NCI-H446 treated with DMSO at 0.1 percent for 48 hours (cell line): ENCODE data around the gene MELK.
"Not testable (repeated sequence)": the region's sequence is repeated elsewhere in the genome, so short reads cannot be mapped to it uniquely, and the experiment has no call there.

Source experiments
- DNase-seq: peaks from one replicate; lab custom pipeline; 2025; lab: John Stamatoyannopoulos, UW

The MELK gene

GRCh38 chr9:36572515-36573418 lies at the start of gene MELK:
Gene MELK, plus strand, starts transcription at chr9:36572895. Its CDS starts 8,787 bp downstream, at chr9:36581682.
- peak; percentile 44 for DNase-seq

GRCh38 chr9:36530224-36530623 lies 42.5 kb upstream of the MELK start:
- no peak for DNase-seq

GRCh38 chr9:36532353-36532752 lies 40.3 kb upstream of the MELK start:
- no peak for DNase-seq

- DNase-seq = not testable (repeated sequence)
Measured at GRCh38 chr9:36533726-36534125, 39.0 kb upstream of the MELK start.

- DNase-seq = no peak
Measured at GRCh38 chr9:36535107-36535506, 37.6 kb upstream of the MELK start.

- no peak for DNase-seq
Measured at GRCh38 chr9:36537861-36538260, 34.8 kb upstream of the MELK start.

- no peak for DNase-seq
Measured at GRCh38 chr9:36542355-36542754, 30.3 kb upstream of the MELK start.

- no peak for DNase-seq
Measured at GRCh38 chr9:36543916-36544315, 28.8 kb upstream of the MELK start.

- DNase-seq = no peak
Measured at GRCh38 chr9:36547598-36547997, 25.1 kb upstream of the MELK start.

GRCh38 chr9:36548454-36548853 lies 24.2 kb upstream of the MELK start:
- DNase-seq = no peak

- DNase-seq = no peak
Measured at GRCh38 chr9:36550135-36550534, 22.6 kb upstream of the MELK start.

- not testable (repeated sequence) for DNase-seq
Measured at GRCh38 chr9:36550631-36551098, 22.0 kb upstream of the MELK start.

- DNase-seq = no peak
Measured at GRCh38 chr9:36551129-36551528, 21.6 kb upstream of the MELK start.

GRCh38 chr9:36551910-36552309 lies 20.8 kb upstream of the MELK start:
- DNase-seq = no peak

GRCh38 chr9:36559036-36559695 lies 13.5 kb upstream of the MELK start:
- DNase-seq = no peak

- DNase-seq = no peak
Measured at GRCh38 chr9:36560771-36561170, 11.9 kb upstream of the MELK start.

GRCh38 chr9:36562801-36563200 lies 9.9 kb upstream of the MELK start:
- not testable (repeated sequence) for DNase-seq

GRCh38 chr9:36566813-36567221 lies 5.9 kb upstream of the MELK start:
- peak; percentile 76 for DNase-seq

GRCh38 chr9:36568681-36569080 lies 4.0 kb upstream of the MELK start:
- DNase-seq = not testable (repeated sequence)

GRCh38 chr9:36571333-36571732 lies 1.4 kb upstream of the MELK start:
- DNase-seq = no peak

GRCh38 chr9:36574045-36574444 lies 1.4 kb downstream of the MELK start:
- DNase-seq = not testable (repeated sequence)

GRCh38 chr9:36575411-36575882 lies 2.8 kb downstream of the MELK start:
- no peak for DNase-seq

- DNase-seq = no peak
Measured at GRCh38 chr9:36576866-36577265, 4.2 kb downstream of the MELK start.
